WI38 (cell line): ENCODE results near the gene CCDC73.

Experiments
- H3K4me3 ChIP-seq: 2 replicates; pipeline ENCODE4 v1.5.1; 2011; ENCODE audit warnings: low read depth, mild to moderate bottlenecking, control low read depth, low read length
- CTCF ChIP-seq: IDR thresholded peaks from 2 replicates; pipeline ENCODE4 v1.5.1; 2012; ENCODE audit warnings: low read depth, mild to moderate bottlenecking, control low read depth, low read length

Gene CCDC73

GRCh38 chr11:32821917-32822560 lies 27.6 kb upstream of the CCDC73 start:
- no peak for TF ChIP-seq CTCF

GRCh38 chr11:32821517-32821916 lies 27.1 kb upstream of the CCDC73 start:
- no peak for TF ChIP-seq CTCF
- H3K4me3 ChIP-seq = no peak overlapping the region

More at GRCh38 chr11:32821917-32822560, 27.6 kb upstream of the CCDC73 start:
- no peak overlapping the region for H3K4me3 ChIP-seq

- no peak for TF ChIP-seq CTCF
- no peak overlapping the region for H3K4me3 ChIP-seq
These were observed 26.0 kb upstream of the CCDC73 start for GRCh38 chr11:32820497-32820896.

GRCh38 chr11:32819187-32819586 lies 24.7 kb upstream of the CCDC73 start:
- no peak for TF ChIP-seq CTCF
- H3K4me3 ChIP-seq = no peak overlapping the region

GRCh38 chr11:32817852-32818183 lies 23.4 kb upstream of the CCDC73 start:
- no peak for TF ChIP-seq CTCF
- H3K4me3 ChIP-seq = no peak overlapping the region

- no peak for TF ChIP-seq CTCF
- no peak overlapping the region for H3K4me3 ChIP-seq
These were observed 22.9 kb upstream of the CCDC73 start for GRCh38 chr11:32817181-32817851.

- no peak overlapping the region for H3K4me3 ChIP-seq
- peak; percentile 79 for TF ChIP-seq CTCF
These were observed 14.9 kb upstream of the CCDC73 start for GRCh38 chr11:32809313-32809712.
